Endothelial cell of umbilical vein (primary cell): ENCODE measurements around the gene MRGPRF. TPM values are rescaled to one million over a fixed set of nuclear protein-coding genes. Genes with fewer than 3 reads are reported as not detected.

ENCODE experiments used
- BruUV-seq: library from RNA; stranded (reverse); fragments of 400-500 nt; replicated peaks from 2 replicates; lab custom pipeline; 2021; lab: Mats Ljungman, UMichigan
- CTCF ChIA-PET: fragments of 300-600, 350-600 bp; sonication (Branson Sonifier 250); formaldehyde crosslinking; loops from one replicate; lab custom pipeline; 2021; ENCODE audit warnings: antibody characterized with exemption, inconsistent platforms; lab: Charles Lee
- POLR2A ChIA-PET: fragments of 300-600, 350-600 bp; sonication (Branson Sonifier 250); formaldehyde crosslinking; loops from one replicate; lab custom pipeline; 2021; ENCODE audit warnings: antibody characterized with exemption, inconsistent platforms; lab: Charles Lee
- DNase-seq: peaks from one replicate; pipeline ENCODE4 v3.0.0-alpha.2; 2011; ENCODE audit warnings: low read depth, low spot score
- FAIRE-seq: peaks from 2 replicates; lab custom pipeline; 2011; peaks lifted over from hg19 to GRCh38; lab: Jason Lieb, UNC
- H2AFZ ChIP-seq: 2 replicates; pipeline ENCODE4 v1.6.0; 2012; ENCODE audit warnings: low read depth, low read length, control low read depth, inconsistent platforms
- H3K27ac ChIP-seq: 2 replicates; pipeline ENCODE4 v1.5.1; 2011; ENCODE audit warnings: low read depth, mild to moderate bottlenecking, control low read depth, low read length, moderate library complexity; ENCODE audit not compliant: insufficient read depth
- H3K27me3 ChIP-seq, 2 experiments: 2 replicates each; pipeline versions ENCODE4 v1.6.0 to v1.6.1; 2011; ENCODE audit warnings: low read length in 2 of 2, mixed read lengths in 1 of 2; ENCODE audit not compliant: control insufficient read depth in 2 of 2, insufficient read depth in 2 of 2
- H3K36me3 ChIP-seq, 2 experiments: 2 replicates in 1 of 2; 3 replicates in 1 of 2; pipeline ENCODE4 v1.5.1; 2011; ENCODE audit warnings: low read length in 2 of 2, mild to moderate bottlenecking in 1 of 2, moderate library complexity in 1 of 2; ENCODE audit not compliant: control insufficient read depth in 2 of 2, insufficient read depth in 2 of 2; ENCODE audit errors: extremely low read depth in 1 of 2
- H3K4me1 ChIP-seq: 3 replicates; pipeline ENCODE4 v1.5.1; 2011; ENCODE audit warnings: mild to moderate bottlenecking, low read length; ENCODE audit not compliant: control insufficient read depth, insufficient read depth; ENCODE audit errors: extremely low read depth
- H3K4me2 ChIP-seq: 2 replicates; pipeline ENCODE4 v1.6.1; 2011; ENCODE audit warnings: low read length, control low read depth, mixed read lengths; ENCODE audit not compliant: insufficient read depth
- H3K4me3 ChIP-seq, 3 experiments: fragments of 200-600 bp in 1 of 3; sonication (generic), shearing (Covaris generic) in 1 of 3; replicated peaks in 1 of 3; 2 replicates each; pipeline ENCODE4 v1.5.1; 2011 to 2016; ENCODE audit warnings: control low read depth in 3 of 3, low read length in 3 of 3, mild to moderate bottlenecking in 2 of 3, inconsistent platforms in 1 of 3, low read depth in 1 of 3, moderate library complexity in 1 of 3; ENCODE audit not compliant: insufficient read depth in 1 of 3
- H3K79me2 ChIP-seq: 2 replicates; pipeline ENCODE4 v1.6.0; 2012; ENCODE audit warnings: low read length, inconsistent platforms; ENCODE audit not compliant: control insufficient read depth, insufficient read depth
- H3K9ac ChIP-seq: replicated peaks from 2 replicates; pipeline ENCODE3; 2011; ENCODE audit warnings: low read length, control low read depth; ENCODE audit not compliant: insufficient read depth; ENCODE audit errors: extremely low read depth
- H3K9me1 ChIP-seq: replicated peaks from 3 replicates; pipeline ENCODE4 v1.6.0; 2011; ENCODE audit warnings: mild to moderate bottlenecking, low read length; ENCODE audit not compliant: control insufficient read depth, insufficient read depth; ENCODE audit errors: extremely low read depth
- H3K9me3 ChIP-seq: replicated peaks from 2 replicates; pipeline ENCODE4 v1.5.1; 2012; ENCODE audit warnings: low read length, inconsistent platforms; ENCODE audit not compliant: control insufficient read depth, insufficient read depth
- H4K20me1 ChIP-seq: replicated peaks from 2 replicates; pipeline ENCODE3; 2011; ENCODE audit warnings: mild to moderate bottlenecking, low read length; ENCODE audit not compliant: control insufficient read depth, insufficient read depth; ENCODE audit errors: extremely low read depth
- CTCF ChIP-seq, 2 donors: IDR thresholded peaks; 1 replicate in 1 of 2; 2 replicates in 1 of 2; pipeline ENCODE4 v1.5.1; 2011; ENCODE audit warnings: low read length in 2 of 2, mild to moderate bottlenecking in 2 of 2, moderate library complexity in 2 of 2, control low read depth in 1 of 2, inconsistent platforms in 1 of 2, low read depth in 1 of 2; ENCODE audit not compliant: insufficient read depth in 1 of 2; ENCODE audit errors: extremely low read depth in 1 of 2
- EZH2 ChIP-seq: IDR thresholded peaks from 2 replicates; pipeline ENCODE4 v1.6.1; 2012; ENCODE audit warnings: borderline replicate concordance, low read depth, mild to moderate bottlenecking, moderate library complexity, low read length, inconsistent platforms; ENCODE audit not compliant: severe bottlenecking
- FOS ChIP-seq: IDR thresholded peaks from 2 replicates; pipeline ENCODE4 v1.6.1; 2011; ENCODE audit warnings: mild to moderate bottlenecking, low read length, moderate library complexity, borderline replicate concordance; ENCODE audit not compliant: insufficient read depth
- GATA2 ChIP-seq: IDR thresholded peaks from 2 replicates; pipeline ENCODE4 v1.7.0; 2011; ENCODE audit warnings: low read depth, mild to moderate bottlenecking, moderate library complexity, mixed read lengths, low read length; ENCODE audit not compliant: insufficient read length, insufficient read depth
- JUN ChIP-seq: IDR thresholded peaks from 2 replicates; pipeline ENCODE4 v1.6.1; 2011; ENCODE audit warnings: borderline replicate concordance, low read depth; ENCODE audit not compliant: insufficient read length, insufficient read depth
- MYC ChIP-seq: IDR thresholded peaks from one replicate; pipeline ENCODE4 v1.6.1; 2011; ENCODE audit warnings: mild to moderate bottlenecking, low read depth, low read length
- POLR2A ChIP-seq: IDR thresholded peaks from 2 replicates; pipeline ENCODE4 v1.6.1; 2012; ENCODE audit warnings: low read depth, mild to moderate bottlenecking, control low read depth, low read length
- POLR2AphosphoS5 ChIP-seq: IDR thresholded peaks from 2 replicates; pipeline ENCODE4 v1.6.1; 2012; ENCODE audit warnings: low read depth, mild to moderate bottlenecking, control low read depth, low read length, moderate library complexity; ENCODE audit not compliant: insufficient read depth
- dilution Hi-C: fragments of 300-500 bp; cut with MboI; formaldehyde crosslinking; loops from one replicate; pipeline ENCODE4 v1.15.0; 2019; ENCODE audit warnings: low sequenced_read_pairs; ENCODE audit not compliant: extremely low pct_ligation_motif_present
- intact Hi-C: fragments of 100-400 bp; cut with micrococcal nuclease; formaldehyde crosslinking; loops from one replicate; pipeline ENCODE4 v1.10.0; 2022
- polyA plus RNA-seq, 4 experiments: library from polyadenylated mRNA; depleted of rRNA in 3 of 4; stranded (reverse) in 3 of 4; unstranded in 1 of 4; fragments of >200 nt; gene quantifications; 2 replicates each; pipeline versions ENCODE4 v1.2.1 to v1.2.3, GENCODE V29; 2011 to 2012; ENCODE audit warnings: missing spikeins in 1 of 4
- total RNA-seq: library from RNA; stranded (reverse); gene quantifications from 2 replicates; pipeline ENCODE4 v1.2.3, GENCODE V29; 2021
- TF ChIP-seq, protein P1 (sequence below): IDR thresholded peaks from 2 replicates; pipeline ENCODE4 v1.6.1; 2011; ENCODE audit not compliant: insufficient read depth, insufficient read length

MRGPRF gene
- total and polyA plus RNA-seq, 2 donors (not counting 3 experiments of a cell fraction or from before 2014, with no cell fraction given) = not detected

DNA sequence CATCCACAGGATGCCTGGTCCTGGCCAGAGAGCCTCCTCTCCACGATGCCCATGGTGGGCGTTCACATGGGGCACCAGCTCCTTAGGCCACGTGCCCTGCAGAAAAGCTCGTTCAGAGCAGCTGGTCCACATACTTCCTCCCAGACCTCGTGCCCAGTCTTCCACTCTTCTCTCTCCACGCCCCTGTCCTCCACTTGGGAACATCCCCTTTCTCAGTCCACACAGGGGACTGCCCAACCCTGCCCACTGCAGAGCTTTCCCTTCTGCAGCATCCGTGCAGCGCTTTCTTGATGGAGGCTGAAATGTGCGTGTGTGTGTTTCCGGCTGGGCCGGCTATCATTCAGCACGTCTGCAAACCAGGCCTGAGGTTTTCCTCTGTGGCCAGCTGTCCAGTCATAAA is 46.9 kb upstream of the MRGPRF start:
- TF ChIP-seq EZH2 = no peak
- no peak for TF ChIP-seq POLR2A
- no peak for TF ChIP-seq GATA2
- TF ChIP-seq MYC = no peak
- TF ChIP-seq FOS = no peak
- TF ChIP-seq CTCF (IDR thresholded peaks at IDR 0.05; ENCODE audit: extremely low read depth in 1 of 2, insufficient read depth in 1 of 2, low read depth in 1 of 2, low read length in 2 of 2) = no peak
- TF ChIP-seq POLR2AphosphoS5 = no peak
- no peak for TF ChIP-seq JUN
- TF ChIP-seq, protein P1, sequence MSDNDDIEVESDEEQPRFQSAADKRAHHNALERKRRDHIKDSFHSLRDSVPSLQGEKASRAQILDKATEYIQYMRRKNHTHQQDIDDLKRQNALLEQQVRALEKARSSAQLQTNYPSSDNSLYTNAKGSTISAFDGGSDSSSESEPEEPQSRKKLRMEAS = no peak
- Histone ChIP-seq H3K79me2 (no peaks in the 10 kb centered on the region), H3K4me3 (no peak overlapping the region), H4K20me1 (no peaks in the 10 kb centered on the region), H3K36me3 (peaks cover 0 to 10% of the 10 kb centered on the region in 2 experiments), H3K27ac (no peak overlapping the region), H3K9me3 (no peaks in the 10 kb centered on the region), H3K4me2 (no peak overlapping the region), H3K4me1 (no peaks in the 10 kb centered on the region), H3K9ac (no peak overlapping the region), H3K9me1 (no peaks in the 10 kb centered on the region), H3K27me3 (no peaks in the 10 kb centered on the region), H2AFZ (no peak overlapping the region)
- no TSS peak for BruUV-seq
- CTCF ChIA-PET = interaction anchor here (0.9 kb wide), 1 partner anchor 105 kb away, joined by 3 read pairs; no protein-coding TSS in a partner anchor
- FAIRE-seq (no peak), DNase-seq (no peak)
- dilution Hi-C loops (no loop called here), intact Hi-C loops (no loop called here)
- POLR2A ChIA-PET = no interaction called here
